ENCODE results near the gene RMC1. TPM values are rescaled to one million over a fixed set of nuclear protein-coding genes. Genes with fewer than 3 reads are reported as not detected.
"Not testable (repeated sequence)": the region's sequence is repeated elsewhere in the genome, so short reads cannot be mapped to it uniquely, and the experiment has no call there.

RMC1 gene
- polyA plus RNA-seq, 1 donor, result 15.5 TPM

DNA sequence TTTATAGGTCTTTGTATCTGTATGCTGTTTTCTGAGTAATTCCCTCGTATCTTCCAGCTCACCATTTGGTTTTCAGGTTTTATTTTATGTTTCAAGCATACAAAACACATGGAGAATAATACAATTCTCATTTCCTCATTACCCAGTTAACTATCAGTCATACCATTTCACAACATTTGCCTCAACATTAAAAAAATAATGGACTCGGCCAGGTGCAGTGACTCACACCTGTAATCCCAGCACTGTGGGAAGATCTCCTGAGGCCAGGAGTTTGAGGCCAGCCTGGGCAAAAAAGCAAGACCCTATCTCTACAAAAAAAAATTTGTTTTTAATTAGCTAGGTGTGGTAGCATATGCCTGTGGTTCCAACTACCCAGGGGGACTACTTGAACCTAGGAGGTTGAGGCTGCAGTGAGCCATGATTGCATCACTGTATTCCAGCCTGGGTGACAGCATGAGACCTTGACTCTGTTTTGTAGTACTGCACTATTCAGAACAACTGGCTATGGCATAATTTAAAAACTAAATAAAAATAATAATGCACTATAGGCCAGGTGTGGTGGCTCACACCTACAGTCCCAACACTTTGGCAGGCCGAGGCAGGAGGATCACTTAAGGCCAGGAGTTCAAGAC lies 62.7 kb downstream of the RMC1 start:
- no peak for DNase-seq

- DNase-seq, result no peak
These were observed 64.4 kb downstream of the RMC1 start for GRCh38 chr18:23567671-23568070.

DNA sequence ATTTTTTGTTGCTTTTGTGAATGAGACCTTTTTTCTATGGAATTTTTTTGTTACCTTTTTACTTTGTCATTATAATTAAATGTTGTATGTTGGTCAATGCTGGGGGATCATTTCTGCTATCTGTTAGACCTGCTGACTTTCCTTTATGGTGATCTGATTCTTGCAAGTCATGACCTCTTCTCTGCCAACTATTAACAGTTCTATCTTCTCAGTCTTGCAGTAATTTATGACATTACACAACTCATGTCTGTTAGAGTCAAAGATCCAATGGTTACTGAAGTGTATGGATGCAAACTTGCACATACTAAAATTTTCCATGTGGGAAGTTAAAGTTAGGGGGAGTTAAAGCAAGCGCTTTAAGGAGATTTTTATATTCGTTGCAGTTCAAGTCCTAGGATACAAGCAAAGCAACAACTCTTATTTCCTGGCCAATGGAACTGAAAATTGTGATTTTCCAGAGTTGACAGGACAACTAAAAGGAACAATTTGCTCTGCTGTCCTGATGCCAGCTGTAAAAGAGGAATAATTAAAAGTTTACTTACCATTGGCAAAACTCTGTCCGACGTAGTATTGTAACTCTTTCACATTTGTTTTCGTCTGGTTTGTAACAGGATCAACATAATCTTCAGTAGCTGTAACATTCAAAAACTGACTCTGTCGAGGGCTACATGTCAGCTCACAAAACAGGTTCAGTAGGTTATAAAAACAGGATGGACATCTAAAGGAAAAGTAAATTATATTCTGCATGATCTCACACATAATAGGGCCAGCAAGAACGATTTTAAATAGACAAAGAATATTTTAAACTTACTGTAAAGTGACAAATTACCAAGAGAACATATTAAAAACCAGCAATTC lies 65.2 kb downstream of the RMC1 start:
- no peak for DNase-seq

DNA sequence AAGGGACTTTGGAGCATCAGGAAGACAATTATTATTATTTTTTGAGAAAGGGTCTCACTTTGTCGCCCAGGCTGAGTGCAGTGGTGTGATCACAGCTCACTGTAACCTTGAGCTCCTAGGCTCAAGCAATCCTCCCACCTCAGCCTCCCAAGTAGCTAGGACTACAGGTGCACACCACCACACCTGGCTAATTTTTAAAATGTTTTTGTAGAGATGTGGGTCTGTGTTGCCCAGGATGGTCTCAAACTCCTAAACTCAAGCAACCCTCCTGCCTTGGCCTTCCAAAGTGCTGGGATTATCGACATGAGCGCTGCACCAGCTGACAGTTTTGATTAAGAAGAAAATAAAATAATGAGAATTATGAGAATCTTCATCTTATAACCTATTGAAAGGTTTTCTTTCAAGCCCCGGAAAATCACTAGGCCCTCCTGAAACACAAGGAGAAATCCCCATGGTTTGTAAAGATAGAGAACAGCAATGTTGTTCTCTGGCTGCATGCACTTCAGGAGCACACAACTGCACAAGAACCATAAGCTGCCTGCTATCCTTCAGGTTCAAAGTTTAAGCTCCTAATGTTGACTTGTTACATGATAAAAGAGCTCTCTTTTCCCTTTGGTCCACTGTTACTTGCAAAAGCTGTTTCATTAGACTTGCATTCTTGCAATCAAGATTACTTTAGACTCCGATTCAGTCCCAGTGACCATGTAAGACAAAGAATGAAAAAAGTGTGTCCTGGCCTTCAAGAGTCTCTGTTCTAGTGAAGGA lies 66.2 kb downstream of the RMC1 start:
- DNase-seq, result no peak

- DNase-seq, result no peak
These were observed 67.7 kb downstream of the RMC1 start for GRCh38 chr18:23570912-23571504.

DNA sequence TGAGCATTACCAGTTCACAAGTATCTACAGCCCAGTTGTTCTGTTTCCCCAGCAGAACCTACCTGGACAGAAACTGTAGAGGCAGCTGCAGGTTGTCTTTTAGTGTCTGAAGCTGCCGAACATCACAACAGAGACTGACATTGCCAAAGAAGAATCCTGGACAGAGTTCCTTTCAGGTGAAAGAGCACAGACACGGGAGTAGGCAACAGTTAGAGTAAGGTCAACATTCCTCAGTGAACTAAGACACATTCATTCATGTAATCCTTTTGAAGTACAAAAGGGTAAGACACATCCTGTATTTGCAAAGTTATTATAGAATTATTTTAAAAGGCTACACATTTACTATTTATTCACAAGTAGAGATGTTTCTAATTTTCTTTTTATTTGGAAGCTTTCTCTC lies 68.7 kb downstream of the RMC1 start:
- DNase-seq, result no peak

GRCh38 chr18:23572570-23572969 lies 69.3 kb downstream of the RMC1 start:
- DNase-seq, result no peak

GRCh38 chr18:23573020-23573419 lies 69.7 kb downstream of the RMC1 start:
- DNase-seq, result no peak

GRCh38 chr18:23573626-23574431 lies 70.5 kb downstream of the RMC1 start:
- DNase-seq, result no peak

GRCh38 chr18:23574611-23575308 lies 71.4 kb downstream of the RMC1 start:
- no peak for DNase-seq

DNA sequence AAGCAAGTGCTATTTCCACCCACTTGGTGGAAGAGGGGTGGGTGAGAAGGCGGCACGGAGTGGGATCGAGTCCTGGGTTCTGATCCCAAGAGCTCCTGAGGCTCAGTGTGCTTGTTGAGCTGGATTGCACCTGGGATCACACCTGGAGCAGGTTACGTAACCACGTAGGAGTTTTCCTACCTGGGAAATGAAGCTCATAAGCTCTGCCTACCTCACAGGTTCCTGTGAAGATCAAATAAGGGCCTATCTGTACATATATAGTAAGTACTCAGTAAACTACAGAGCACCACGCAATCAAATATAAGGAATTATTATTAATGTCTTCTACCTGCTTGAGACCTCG lies 72.0 kb downstream of the RMC1 start:
- no peak for DNase-seq

DNA sequence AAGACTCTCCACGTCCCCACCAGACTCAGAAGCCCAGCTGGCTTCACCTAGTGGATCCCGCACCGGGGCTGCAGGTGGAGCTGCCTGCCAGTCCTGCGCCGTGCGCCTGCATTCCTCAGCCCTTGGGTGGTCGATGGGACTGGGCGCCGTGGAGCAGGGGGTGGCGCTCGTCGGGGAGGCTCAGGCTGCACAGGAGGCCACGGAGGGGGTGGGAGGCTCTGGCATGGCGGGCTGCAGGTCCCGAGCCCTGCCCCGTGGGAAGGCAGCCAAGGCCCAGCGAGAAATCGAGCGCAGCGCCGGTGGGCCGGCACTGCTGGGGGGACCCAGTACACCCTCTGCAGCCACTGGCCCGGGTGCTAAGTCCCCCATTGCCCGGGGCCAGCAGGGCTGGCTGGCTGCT lies 74.2 kb downstream of the RMC1 start:
- DNase-seq, result not testable (repeated sequence)

- no peak for DNase-seq
These were observed 74.9 kb downstream of the RMC1 start for GRCh38 chr18:23578067-23578701.

DNA sequence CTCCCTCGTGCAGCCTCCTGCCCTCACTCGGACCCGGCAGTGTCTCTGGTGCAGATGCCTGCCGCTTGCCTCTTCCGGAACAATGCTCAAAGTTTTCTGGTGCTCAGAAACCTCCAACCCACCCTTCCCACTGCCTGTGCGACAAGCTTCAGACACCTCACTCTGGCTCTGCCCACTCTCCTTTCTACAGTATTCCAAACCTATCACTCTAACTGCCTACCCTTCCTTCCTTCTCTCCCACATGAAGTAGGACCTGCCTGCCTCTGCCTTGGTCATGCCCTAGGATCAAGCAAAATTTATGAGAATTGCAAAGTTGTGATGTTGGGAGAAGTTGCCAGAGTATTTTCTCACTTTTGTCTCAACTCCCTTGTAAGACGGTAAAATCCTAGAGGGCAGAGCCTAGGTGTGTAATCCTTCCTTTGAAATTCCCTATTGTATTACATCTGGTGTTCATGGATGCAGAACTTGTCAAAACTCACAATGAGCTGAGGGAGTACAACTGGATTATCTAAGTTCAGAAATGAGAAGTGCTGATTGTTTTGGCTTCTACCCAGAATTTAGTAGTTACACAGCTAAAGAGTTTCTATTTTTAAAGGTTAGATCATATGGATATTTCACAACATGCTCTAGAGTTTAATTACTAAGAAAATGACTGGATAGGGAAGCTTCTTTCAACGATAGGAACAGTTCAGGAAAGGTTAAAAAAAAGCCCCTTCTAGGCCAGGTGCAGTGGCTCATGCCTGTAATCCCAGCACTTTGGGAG lies 75.8 kb downstream of the RMC1 start:
- DNase-seq, result no peak

DNA sequence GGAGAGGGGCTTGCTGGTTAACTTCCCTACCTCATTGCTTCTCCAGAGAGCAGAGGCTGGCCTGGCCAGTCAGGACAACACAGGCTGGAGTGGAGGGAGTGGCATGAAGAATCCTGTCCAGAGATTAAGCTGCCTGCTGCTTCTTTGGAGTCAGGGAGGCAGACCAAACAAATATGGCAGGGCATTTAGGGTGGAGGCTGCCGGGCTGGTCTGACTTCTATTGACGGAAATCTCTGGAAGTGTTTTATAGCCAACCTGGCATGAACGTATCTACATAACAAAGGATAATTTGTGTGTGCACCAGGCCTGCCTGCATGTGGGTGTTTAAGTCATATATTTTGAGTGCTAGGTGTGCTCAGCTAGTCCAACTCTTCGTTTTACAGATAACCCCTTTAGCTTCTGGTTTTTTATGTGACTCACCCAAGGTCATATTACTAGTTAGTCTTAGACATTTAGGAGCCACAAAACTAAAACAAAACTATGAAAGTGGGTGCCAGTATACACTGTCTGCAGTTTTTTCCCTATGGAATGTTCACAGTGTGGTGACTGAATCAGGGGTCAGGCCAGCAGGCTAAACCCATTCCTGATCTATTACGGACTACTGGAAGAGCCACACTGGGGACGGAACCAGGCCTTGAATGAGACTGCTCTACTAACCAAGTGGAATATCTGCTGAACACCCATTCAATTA lies 77.5 kb downstream of the RMC1 start:
- no peak for DNase-seq

Data from hindlimb muscle (tissue), 1 donor.